HG03066 (cell line): ENCODE results near the gene TEX26.
"Not testable (repeated sequence)": the region's sequence is repeated elsewhere in the genome, so short reads cannot be mapped to it uniquely, and the experiment has no call there.

Source experiments
- ATAC-seq: cut with Tn5 transposase; IDR thresholded peaks from one replicate; pipeline ENCODE4 v1.9.1; 2021; ENCODE audit warnings: low read depth; ENCODE audit not compliant: unreplicated experiment

The TEX26 gene

DNA sequence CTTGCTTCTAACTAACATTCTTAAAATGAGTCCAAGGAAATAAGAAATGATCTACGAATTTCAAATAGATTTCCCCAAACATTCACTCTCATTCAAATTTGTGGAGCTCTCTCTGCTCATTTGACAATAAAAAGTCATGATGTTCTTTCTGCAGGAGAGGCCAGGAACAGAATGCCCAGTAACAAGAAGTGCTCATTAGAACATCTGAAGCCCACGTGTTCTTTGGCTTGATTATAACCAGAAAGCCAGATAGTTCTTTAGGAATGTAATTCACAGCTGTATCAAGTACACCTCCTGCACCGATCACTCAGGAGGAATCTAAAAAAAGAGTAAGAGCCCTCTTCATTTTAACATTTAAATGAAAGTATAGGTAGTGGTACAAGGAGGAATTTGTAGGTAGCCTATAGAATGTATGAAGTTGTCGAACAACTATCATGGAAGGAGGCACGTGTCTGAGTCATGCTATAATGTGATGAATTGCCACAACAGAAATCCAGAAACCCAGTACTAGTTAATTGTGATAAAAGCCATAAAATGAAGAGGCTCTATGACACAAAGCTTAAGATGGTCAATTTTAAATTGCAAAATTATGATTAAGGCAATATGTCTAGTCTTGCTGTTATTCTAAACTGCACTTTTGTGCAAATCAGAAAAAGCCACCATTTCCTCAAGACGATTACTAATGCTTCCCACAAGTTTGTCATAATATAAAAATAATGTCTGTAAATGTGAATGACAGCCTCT, 13.6 kb upstream of the TEX26 start:
- ATAC-seq: no peak

GRCh38 chr13:30920162-30920909, 12.1 kb upstream of the TEX26 start:
- ATAC-seq: no peak

DNA sequence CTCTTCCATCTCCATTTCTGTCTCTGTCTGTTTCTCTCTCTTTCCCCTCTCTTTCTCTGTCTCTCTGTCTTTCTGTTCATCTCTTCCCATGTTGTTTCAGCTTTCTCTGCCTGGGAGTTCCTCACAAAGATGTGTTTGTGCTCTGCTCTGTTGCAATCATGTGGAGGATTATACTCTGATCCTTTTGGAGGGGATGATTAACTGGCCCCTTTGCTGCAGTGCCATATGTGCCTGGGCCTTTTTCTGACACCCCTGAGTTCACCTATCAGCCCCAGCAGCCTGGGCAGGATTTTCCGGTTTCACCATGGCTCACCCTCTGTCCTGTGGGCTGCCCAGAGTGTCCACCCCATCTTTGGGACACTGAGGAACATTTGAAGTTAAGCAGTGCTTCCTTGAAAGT, 9.0 kb upstream of the TEX26 start:
- no peak for ATAC-seq

GRCh38 chr13:30924721-30925120, 7.7 kb upstream of the TEX26 start:
- ATAC-seq: no peak

GRCh38 chr13:30925429-30925828, 7.0 kb upstream of the TEX26 start:
- no peak for ATAC-seq

DNA sequence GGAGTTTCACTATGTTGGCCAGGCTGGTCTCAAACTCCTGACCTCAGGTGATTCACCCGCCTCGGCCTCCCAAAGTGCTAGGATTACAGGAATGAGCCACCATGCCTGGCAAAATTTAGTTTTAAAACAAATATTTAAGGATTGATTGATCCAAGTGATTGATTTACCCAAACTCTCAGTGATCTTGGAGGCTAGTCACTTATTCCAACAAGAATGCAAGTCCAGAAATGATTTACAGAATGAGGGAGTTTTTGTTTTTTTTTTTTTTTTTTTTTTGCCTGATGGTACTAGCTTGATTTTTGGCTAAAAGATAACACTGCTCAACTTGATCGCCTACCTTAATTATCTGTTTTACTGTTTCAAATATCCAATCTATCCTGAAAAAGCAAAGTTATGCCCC, 5.7 kb upstream of the TEX26 start:
- no peak for ATAC-seq

DNA sequence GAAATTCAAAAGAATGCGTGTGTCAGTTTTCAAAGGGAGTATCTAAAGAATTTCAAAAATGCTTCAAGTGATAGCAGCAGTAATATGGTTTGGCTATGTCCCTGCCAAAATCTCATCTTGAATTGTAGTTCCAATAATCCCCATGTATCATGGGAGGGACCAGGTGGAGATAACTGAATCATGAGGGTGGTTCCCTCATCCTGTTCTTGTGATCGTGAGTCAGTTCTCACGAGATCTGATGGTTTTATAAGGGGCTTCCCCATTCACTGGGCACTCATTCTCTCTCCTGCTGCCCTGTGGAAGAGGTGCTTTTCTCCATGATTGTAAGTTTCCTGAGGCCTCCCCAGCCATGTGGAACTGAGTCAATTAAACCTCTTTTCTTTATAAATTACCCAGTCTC, 5.3 kb upstream of the TEX26 start:
- ATAC-seq: not testable (repeated sequence)

GRCh38 chr13:30927595-30927994, 4.9 kb upstream of the TEX26 start:
- no peak for ATAC-seq

- no peak for ATAC-seq
Observed at GRCh38 chr13:30928978-30929377, 3.5 kb upstream of the TEX26 start.

DNA sequence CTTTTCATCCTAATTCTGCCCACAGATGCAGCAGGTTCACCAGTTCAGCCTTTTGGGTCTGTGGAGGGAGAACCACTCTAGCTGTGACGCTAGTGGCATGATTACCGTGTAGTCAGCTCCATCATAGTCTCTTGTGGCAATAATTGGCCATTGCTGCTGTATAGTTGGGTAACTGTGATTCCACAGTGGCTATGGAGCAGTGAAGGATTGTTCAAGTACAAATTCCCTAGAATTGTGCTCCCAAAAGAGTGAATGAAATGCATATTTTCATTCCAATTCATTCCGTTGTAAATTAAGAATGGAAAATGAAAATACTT, 856 bp downstream of the TEX26 start:
- no peak for ATAC-seq

DNA sequence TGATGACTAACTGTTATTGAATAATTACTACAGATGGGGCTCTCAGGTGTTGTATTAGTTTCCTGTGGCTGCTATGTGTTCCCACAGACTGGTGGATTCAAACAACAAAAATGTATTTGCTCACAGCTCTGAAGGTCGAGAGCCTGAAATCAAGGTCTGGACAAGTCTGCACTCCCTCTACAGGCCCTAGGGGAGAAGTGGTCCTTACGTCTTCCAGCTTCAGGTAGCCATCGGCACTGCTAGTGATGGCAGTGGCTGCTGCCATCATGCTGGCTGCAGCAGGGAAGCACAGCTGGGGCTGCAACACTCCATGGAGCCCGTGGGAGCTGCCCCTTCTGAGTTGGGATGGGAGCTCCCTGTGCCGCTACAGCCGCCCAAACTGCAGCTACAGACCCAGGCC, 1.9 kb downstream of the TEX26 start:
- no peak for ATAC-seq

DNA sequence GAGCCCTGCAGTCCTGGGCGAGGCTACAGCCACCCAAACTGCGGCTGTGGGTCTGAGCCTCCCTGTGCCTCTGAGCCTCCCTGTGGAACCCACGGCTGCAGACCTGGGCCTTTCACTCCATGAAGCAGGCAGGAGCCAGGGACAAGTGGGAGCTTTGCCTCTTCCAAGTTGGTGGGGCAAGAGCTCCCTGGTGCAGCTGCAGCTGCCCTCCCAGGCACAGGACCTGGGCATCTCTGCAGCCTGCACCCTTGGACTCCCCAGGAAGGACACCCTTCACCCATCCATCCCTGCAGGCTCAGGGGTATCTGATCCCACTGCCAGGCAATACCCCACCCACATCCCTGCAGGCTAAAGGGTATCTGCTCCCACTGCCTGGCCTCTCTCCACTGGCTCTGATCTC, 2.3 kb downstream of the TEX26 start:
- ATAC-seq: no peak

DNA sequence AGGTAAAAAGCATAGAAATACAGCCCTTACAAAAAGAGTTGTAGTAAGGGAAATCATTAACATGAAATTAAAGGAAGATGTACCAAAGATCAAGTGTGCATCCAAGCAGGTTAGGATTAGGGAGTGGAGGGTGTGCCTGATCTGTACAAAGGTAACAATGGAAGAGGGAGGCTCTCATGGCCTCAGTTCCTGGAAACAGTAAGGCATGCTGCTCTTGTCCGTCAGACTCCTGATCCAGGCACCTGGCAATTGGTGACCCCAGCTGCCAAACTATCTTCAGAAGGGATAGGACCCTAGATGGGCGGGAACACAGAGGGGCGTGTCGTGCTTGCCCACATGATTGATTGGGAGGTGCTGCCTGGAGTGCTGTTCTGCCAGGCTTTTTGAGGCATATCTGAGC, 4.5 kb downstream of the TEX26 start:
- no peak for ATAC-seq

- ATAC-seq: no peak
Observed at GRCh38 chr13:30943881-30944280, 11.4 kb downstream of the TEX26 start.

GRCh38 chr13:30957258-30957943, 24.9 kb downstream of the TEX26 start:
- ATAC-seq: no peak

- no peak for ATAC-seq
Observed at GRCh38 chr13:30959678-30960077, 27.2 kb downstream of the TEX26 start.

GRCh38 chr13:30963791-30964190, 31.3 kb downstream of the TEX26 start:
- no peak for ATAC-seq

DNA sequence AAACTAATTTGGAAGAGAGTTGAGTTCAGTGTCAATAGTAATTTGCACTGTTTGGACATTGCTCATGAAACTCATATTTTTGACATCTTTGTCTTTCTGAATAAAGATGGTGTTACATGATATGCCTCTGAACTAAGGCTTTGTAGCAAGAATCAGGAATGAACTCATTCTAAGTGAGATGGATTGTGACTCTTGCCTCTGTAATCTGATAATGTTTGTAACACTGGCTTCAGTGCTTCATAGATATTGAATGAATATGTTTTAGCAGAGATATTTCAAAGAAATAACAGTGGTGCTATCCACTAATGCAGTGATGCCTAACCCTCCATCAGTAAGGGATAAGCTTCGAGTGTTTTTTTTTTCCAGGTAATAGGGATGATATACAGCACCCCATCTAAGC, 32.9 kb downstream of the TEX26 start:
- no peak for ATAC-seq

DNA sequence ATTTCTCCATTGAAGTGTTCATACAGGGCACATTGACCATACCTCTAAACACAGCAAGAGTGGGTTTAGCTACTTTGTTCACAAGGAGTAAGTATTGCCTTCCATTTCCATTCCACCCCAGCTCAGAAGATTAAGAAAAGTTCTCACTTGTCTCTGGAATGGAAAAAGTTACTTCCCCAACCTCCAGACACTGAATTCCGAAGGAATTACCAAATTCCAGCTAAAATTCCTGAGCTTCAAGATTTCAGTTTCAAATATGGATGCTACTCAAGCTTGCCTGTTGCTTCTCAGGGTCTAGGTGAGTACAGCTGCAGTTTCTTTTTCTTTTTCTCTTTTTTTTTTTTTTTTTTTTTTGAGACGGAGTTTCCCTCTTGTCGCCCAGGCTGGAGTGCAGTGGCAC, 33.6 kb downstream of the TEX26 start:
- ATAC-seq: no peak

- no peak for ATAC-seq
Observed at GRCh38 chr13:30968846-30969245, 36.4 kb downstream of the TEX26 start.

DNA sequence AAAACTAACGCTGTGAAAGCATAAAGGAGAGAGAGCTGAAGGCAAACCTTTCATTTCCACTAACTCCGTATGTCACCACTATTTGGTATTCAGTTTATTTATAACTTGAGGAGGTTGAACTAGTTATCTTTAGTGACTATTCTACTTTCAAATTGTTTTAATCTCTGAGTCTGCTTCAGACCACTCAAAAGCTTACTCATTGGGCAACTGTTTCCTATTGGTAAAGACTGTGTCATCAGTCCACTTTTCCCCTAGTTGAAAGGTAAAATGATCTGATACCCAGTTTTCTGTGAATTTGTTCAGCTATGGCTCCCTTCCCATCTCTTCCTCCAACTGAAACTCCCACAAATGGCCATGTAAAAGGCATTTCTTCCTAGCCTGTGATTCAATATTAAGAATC, 39.1 kb downstream of the TEX26 start:
- ATAC-seq: no peak

DNA sequence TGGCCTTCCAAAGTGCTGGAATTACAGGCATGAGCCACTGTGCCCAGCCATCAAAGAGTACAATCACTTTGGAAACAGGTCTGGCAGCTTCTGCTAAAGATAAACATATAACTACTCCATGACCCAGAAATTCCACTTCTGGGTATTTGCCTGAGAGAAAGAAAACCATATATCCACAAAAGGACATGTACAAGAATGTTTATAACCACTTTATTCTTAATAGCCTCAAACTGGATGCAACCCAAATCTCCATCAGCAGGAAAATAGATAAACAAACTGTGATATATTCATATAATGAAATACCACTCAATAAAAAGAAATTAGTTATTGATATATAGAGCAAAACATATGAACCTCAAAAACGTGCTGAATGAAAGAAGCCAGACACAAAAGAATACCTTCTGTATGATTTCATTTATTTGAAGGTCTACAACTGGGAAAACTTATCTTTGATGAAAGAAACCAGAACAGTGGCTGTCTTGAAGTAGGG, 40.5 kb downstream of the TEX26 start:
- no peak for ATAC-seq
